IMR-90 (cell line): Measurements from ENCODE around the gene ZG16B. TPM values are rescaled to one million over a fixed set of nuclear protein-coding genes. Genes with fewer than 3 reads are reported as not detected.

ENCODE experiments used
- ATAC-seq: fragments of 200-7000 bp; cut with Tn5 transposase; 2 replicates; pipeline ENCODE4 v1.9.1; 2020; ENCODE audit warnings: low read depth, mild to moderate bottlenecking, moderate library complexity
- BruUV-seq: library from RNA; stranded (reverse); fragments of 400-500 nt; replicated peaks from 2 replicates; lab custom pipeline; 2021; lab: Mats Ljungman, UMichigan
- CTCF ChIA-PET: fragments of 300-600 bp; formaldehyde crosslinking; extraction: SDS; loops from one replicate; lab custom pipeline; 2021; ENCODE audit warnings: antibody characterized with exemption; lab: Yijun Ruan, JAX
- POLR2A ChIA-PET: fragments of 300-600 bp; sonication (Branson Sonifier 250); formaldehyde crosslinking; loops from one replicate; lab custom pipeline; 2022; ENCODE audit warnings: antibody characterized with exemption; ENCODE audit not compliant: unreplicated experiment; lab: Charles Lee
- DNase-seq: peaks from one replicate; pipeline ENCODE4 v3.0.0; 2013
- H2AFZ ChIP-seq: replicated peaks from 2 replicates; pipeline ENCODE3; 2013; ENCODE audit warnings: low read length, mild to moderate bottlenecking; ENCODE audit not compliant: poor library complexity
- H2AK5ac ChIP-seq: 2 replicates; pipeline ENCODE4 v1.6.1; 2013; ENCODE audit warnings: low read depth, low read length, inconsistent platforms
- H2AK9ac ChIP-seq: replicated peaks from 2 replicates; pipeline ENCODE3; 2013; ENCODE audit warnings: mild to moderate bottlenecking, low read depth, low read length, moderate library complexity; ENCODE audit not compliant: poor library complexity
- H2BK120ac ChIP-seq: 2 replicates; pipeline ENCODE4 v1.6.1; 2013; ENCODE audit warnings: low read depth, low read length, inconsistent platforms
- H2BK15ac ChIP-seq: 3 replicates; pipeline ENCODE4 v1.6.1; 2013; ENCODE audit warnings: low read depth, low read length, inconsistent platforms
- H2BK20ac ChIP-seq: 2 replicates; pipeline ENCODE4 v1.6.1; 2013; ENCODE audit warnings: low read depth, mild to moderate bottlenecking, inconsistent platforms, low read length, moderate library complexity
- H2BK5ac ChIP-seq: 2 replicates; pipeline ENCODE4 v1.6.1; 2013; ENCODE audit warnings: mild to moderate bottlenecking, low read depth, low read length, inconsistent platforms; ENCODE audit not compliant: poor library complexity, severe bottlenecking
- H3K14ac ChIP-seq: replicated peaks from 2 replicates; pipeline ENCODE4 v1.6.1; 2013; ENCODE audit warnings: low read depth, low read length, inconsistent platforms
- H3K18ac ChIP-seq: 2 replicates; pipeline ENCODE4 v1.6.1; 2013; ENCODE audit warnings: low read depth, low read length, control low read depth
- H3K23ac ChIP-seq: 2 replicates; pipeline ENCODE4 v1.6.1; 2013; ENCODE audit warnings: low read depth, low read length, inconsistent platforms
- H3K27ac ChIP-seq: 2 replicates; pipeline ENCODE4 v1.5.1; 2013; ENCODE audit warnings: mild to moderate bottlenecking, control low read depth, low read length; ENCODE audit not compliant: insufficient read depth
- H3K27me3 ChIP-seq: 2 replicates; pipeline ENCODE4 v1.6.1; 2013; ENCODE audit warnings: low read length; ENCODE audit not compliant: control insufficient read depth, insufficient read depth
- H3K36me3 ChIP-seq: 2 replicates; pipeline ENCODE4 v1.6.1; 2013; ENCODE audit warnings: low read length, mixed read lengths; ENCODE audit not compliant: control insufficient read depth, insufficient read depth
- H3K4ac ChIP-seq: 2 replicates; pipeline ENCODE4 v1.6.1; 2013; ENCODE audit warnings: low read depth, low read length, inconsistent platforms
- H3K4me1 ChIP-seq: 2 replicates; pipeline ENCODE4 v1.6.1; 2013; ENCODE audit warnings: low read length, mixed read lengths; ENCODE audit not compliant: control insufficient read depth, insufficient read depth
- H3K4me2 ChIP-seq: 2 replicates; pipeline ENCODE4 v1.6.1; 2013; ENCODE audit warnings: low read depth, mild to moderate bottlenecking, control low read depth, low read length, moderate library complexity
- H3K4me3 ChIP-seq: 2 replicates; pipeline ENCODE4 v1.5.1; 2013; ENCODE audit warnings: low read depth, mild to moderate bottlenecking, control low read depth, low read length, moderate library complexity; ENCODE audit not compliant: insufficient read depth
- H3K56ac ChIP-seq: 2 replicates; pipeline ENCODE4 v1.6.1; 2013; ENCODE audit warnings: low read length, inconsistent platforms; ENCODE audit not compliant: insufficient read depth; ENCODE audit errors: extremely low read depth
- H3K79me1 ChIP-seq, 2 experiments: 2 replicates each; pipeline ENCODE4 v1.6.1; 2013; ENCODE audit warnings: low read length in 2 of 2, inconsistent platforms in 1 of 2, low read depth in 1 of 2
- H3K9ac ChIP-seq: 2 replicates; pipeline ENCODE4 v1.6.1; 2013; ENCODE audit warnings: low read depth, low read length, control low read depth
- H3K9me1 ChIP-seq: 2 replicates; pipeline ENCODE4 v1.6.1; 2013; ENCODE audit warnings: low read length, inconsistent platforms; ENCODE audit not compliant: insufficient read depth
- H3K9me3 ChIP-seq: 2 replicates; pipeline ENCODE4 v1.6.1; 2013; ENCODE audit warnings: low read length; ENCODE audit not compliant: control insufficient read depth, insufficient read depth
- H4K20me1 ChIP-seq: 2 replicates; pipeline ENCODE4 v1.6.1; 2013; ENCODE audit warnings: low read length, inconsistent platforms; ENCODE audit not compliant: insufficient read depth
- H4K5ac ChIP-seq: 2 replicates; pipeline ENCODE4 v1.6.1; 2013; ENCODE audit warnings: mild to moderate bottlenecking, low read depth, low read length, control low read depth
- H4K8ac ChIP-seq, 2 experiments: 2 replicates each; pipeline ENCODE4 v1.6.1; 2013; ENCODE audit warnings: low read depth in 2 of 2, low read length in 2 of 2, control low read depth in 1 of 2, inconsistent platforms in 1 of 2
- H4K91ac ChIP-seq: 2 replicates; pipeline ENCODE4 v1.6.1; 2013; ENCODE audit warnings: low read depth, low read length, inconsistent platforms; ENCODE audit not compliant: insufficient read depth
- BHLHE40 ChIP-seq: fragments of 150-350 bp; IDR thresholded peaks from 2 replicates; pipeline ENCODE4 v1.6.1; 2016; ENCODE audit warnings: mild to moderate bottlenecking, low read depth, low read length
- CEBPB ChIP-seq: IDR thresholded peaks from 2 replicates; pipeline ENCODE4 v1.6.1; 2012; ENCODE audit warnings: low read depth, low read length, improper control_type of control experiment
- CHD1 ChIP-seq: IDR thresholded peaks from 2 replicates; pipeline ENCODE4 v1.6.1; 2012; ENCODE audit warnings: low read depth, low read length, improper control_type of control experiment
- ELK1 ChIP-seq: fragments of 150-350 bp; IDR thresholded peaks from 2 replicates; pipeline ENCODE4 v1.6.1; 2016; ENCODE audit warnings: low read depth, mild to moderate bottlenecking, low read length, moderate library complexity, borderline replicate concordance
- FOS ChIP-seq: fragments of 150-350 bp; IDR thresholded peaks from 2 replicates; pipeline ENCODE4 v1.6.1; 2016; ENCODE audit warnings: low read depth, low read length
- MAFK ChIP-seq: IDR thresholded peaks from 2 replicates; pipeline ENCODE4 v1.6.1; 2012; ENCODE audit warnings: low read depth, low read length, improper control_type of control experiment
- MAZ ChIP-seq: IDR thresholded peaks from 2 replicates; pipeline ENCODE4 v1.6.1; 2012; ENCODE audit warnings: low read depth, mild to moderate bottlenecking, low read length, improper control_type of control experiment, moderate library complexity, borderline replicate concordance
- MXI1 ChIP-seq: IDR thresholded peaks from 2 replicates; pipeline ENCODE4 v1.6.1; 2012; ENCODE audit warnings: low read depth, mild to moderate bottlenecking, low read length, moderate library complexity, borderline replicate concordance
- NFE2L2 ChIP-seq: fragments of 150-350 bp; IDR thresholded peaks from 2 replicates; pipeline ENCODE4 v1.6.1; 2016; ENCODE audit warnings: low read depth, mild to moderate bottlenecking, low read length
- POLR2A ChIP-seq: IDR thresholded peaks from 2 replicates; pipeline ENCODE4 v1.6.1; 2012; ENCODE audit warnings: mild to moderate bottlenecking, low read depth, low read length
- RAD21 ChIP-seq: IDR thresholded peaks from 2 replicates; pipeline ENCODE4 v1.6.1; 2012; ENCODE audit warnings: low read length, improper control_type of control experiment
- RCOR1 ChIP-seq: IDR thresholded peaks from 2 replicates; pipeline ENCODE4 v1.6.1; 2012; ENCODE audit warnings: mild to moderate bottlenecking, low read length, improper control_type of control experiment; ENCODE audit not compliant: insufficient replicate concordance
- RFX5 ChIP-seq: IDR thresholded peaks from 2 replicates; pipeline ENCODE4 v1.8.0; 2012; ENCODE audit warnings: low read depth, mild to moderate bottlenecking, low read length, moderate library complexity
- SMC3 ChIP-seq: fragments of 150-350 bp; IDR thresholded peaks from 2 replicates; pipeline ENCODE4 v1.6.1; 2016; ENCODE audit warnings: low read depth, mild to moderate bottlenecking, antibody characterized with exemption, low read length, moderate library complexity
- WGBS, 2 experiments: methylation state at CpG; one replicate each; pipeline versions ENCODE4 v1.1.5 to v1.1.7; 2013; ENCODE audit warnings: missing lambda C conversion rate in 2 of 2; ENCODE audit not compliant: insufficient read length in 1 of 2; ENCODE audit errors: extremely low coverage in 2 of 2; 5-methylcytosine and 5-hydroxymethylcytosine counted together
- dilution Hi-C: fragments of 300-500 bp; cut with HindIII; formaldehyde crosslinking; loops from one replicate; pipeline ENCODE4 v1.14.3; 2018; ENCODE audit warnings: low sequenced_read_pairs; ENCODE audit not compliant: unreplicated experiment
- in situ Hi-C: fragments of 300-500 bp; cut with MboI; formaldehyde crosslinking; loops from 3 replicates; pipeline ENCODE4 v1.14.3; 2019; ENCODE audit warnings: low sequenced_read_pairs, inconsistent platforms, mixed read lengths
- intact Hi-C: fragments of 100-400 bp; cut with micrococcal nuclease; formaldehyde crosslinking; loops from 2 replicates; pipeline ENCODE4 v1.10.0; 2022
- polyA plus RNA-seq, 3 experiments: library from polyadenylated mRNA; depleted of rRNA; stranded (reverse); fragments of >200 nt; gene quantifications; 2 replicates each; pipeline ENCODE4 v1.2.3, GENCODE V29; 2012; ENCODE audit warnings: low replicate concordance in 1 of 3
- total RNA-seq: library from RNA; depleted of rRNA; stranded (reverse); fragments of >200 nt; gene quantifications from 2 replicates; pipeline ENCODE4 v1.2.3, GENCODE V29; 2012
- TF ChIP-seq, protein P1 (sequence below): fragments of 150-350 bp; IDR thresholded peaks from 2 replicates; pipeline ENCODE4 v1.6.1; 2017; ENCODE audit warnings: mild to moderate bottlenecking, antibody characterized with exemption, low read length, low read depth
- TF ChIP-seq, protein P2 (sequence below): conservative IDR thresholded peaks from 2 replicates; pipeline ENCODE4 v1.5.1; 2012; ENCODE audit warnings: mild to moderate bottlenecking, low read depth, low read length, improper control_type of control experiment

Gene ZG16B
- total and polyA plus RNA-seq, 2 of the 4 experiments (the other 2 are of a cell fraction): 0.54 to 0.65 TPM

DNA sequence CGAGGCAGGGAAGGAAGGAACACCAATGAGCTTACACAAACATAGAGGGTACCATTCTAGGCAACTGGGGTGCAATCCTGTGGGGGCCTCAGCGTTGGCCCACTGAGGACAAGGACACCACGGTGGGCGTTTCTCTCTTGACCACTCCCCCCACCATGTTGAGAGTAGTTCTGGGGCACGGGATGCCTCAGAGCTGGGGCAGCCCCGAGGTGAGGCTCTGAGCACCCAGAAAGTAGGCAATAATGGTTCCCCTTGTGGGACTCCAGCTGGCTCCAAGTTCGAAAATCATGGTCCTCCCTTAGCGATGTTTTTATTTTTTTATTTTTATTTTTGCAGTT is 8.0 kb upstream of the ZG16B start:
- H2BK5ac ChIP-seq: no peak overlapping the region
- H3K56ac ChIP-seq: no peak overlapping the region
- no peaks in the 10 kb centered on the region for H4K20me1 ChIP-seq
- H4K91ac ChIP-seq: no peak overlapping the region
- no peaks in the 10 kb centered on the region for H3K4me1 ChIP-seq
- H3K14ac ChIP-seq: no peak overlapping the region
- ChIA-PET POLR2A (no interaction called here), CTCF (interaction anchor here (1.0 kb wide), 1 partner anchor 16 kb away, joined by 3 read pairs; no protein-coding TSS in a partner anchor)
- intact Hi-C loops (no loop called here), in situ Hi-C loops (no loop called here), dilution Hi-C loops (no loop called here)
- ATAC-seq (no peak), DNase-seq (no peak)
- no peak overlapping the region for H3K27ac ChIP-seq
- no peak overlapping the region for H4K8ac ChIP-seq
- no peak overlapping the region for H3K4me3 ChIP-seq
- 35% methylated on average over 2 of the region's 8 CpGs; no CpG with 5 or more reads in 1 of the 2 experiments for WGBS, 2 experiments
- no peaks in the 10 kb centered on the region for H3K36me3 ChIP-seq
- no TSS peak for BruUV-seq
- H3K27me3 ChIP-seq: peaks cover 56% of the 10 kb centered on the region
- H2BK20ac ChIP-seq: no peak overlapping the region
- no peaks in the 10 kb centered on the region for H3K79me1 ChIP-seq
- no peaks in the 10 kb centered on the region for H3K9me3 ChIP-seq
- H3K23ac ChIP-seq: no peak overlapping the region
- H3K9me1 ChIP-seq: no peaks in the 10 kb centered on the region
- H2BK120ac ChIP-seq: no peak overlapping the region
- TF ChIP-seq FOS (no peak), MAFK (no peak), RCOR1 (no peak), ELK1 (no peak), NFE2L2 (no peak), RFX5 (no peak), POLR2A (no peak), BHLHE40 (no peak), RAD21 (no peak), CEBPB (no peak), SMC3 (no peak), CHD1 (no peak), MAZ (no peak), MXI1 (no peak)
- TF ChIP-seq, protein P1, sequence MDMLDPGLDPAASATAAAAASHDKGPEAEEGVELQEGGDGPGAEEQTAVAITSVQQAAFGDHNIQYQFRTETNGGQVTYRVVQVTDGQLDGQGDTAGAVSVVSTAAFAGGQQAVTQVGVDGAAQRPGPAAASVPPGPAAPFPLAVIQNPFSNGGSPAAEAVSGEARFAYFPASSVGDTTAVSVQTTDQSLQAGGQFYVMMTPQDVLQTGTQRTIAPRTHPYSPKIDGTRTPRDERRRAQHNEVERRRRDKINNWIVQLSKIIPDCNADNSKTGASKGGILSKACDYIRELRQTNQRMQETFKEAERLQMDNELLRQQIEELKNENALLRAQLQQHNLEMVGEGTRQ: no peak
- TF ChIP-seq, protein P2, sequence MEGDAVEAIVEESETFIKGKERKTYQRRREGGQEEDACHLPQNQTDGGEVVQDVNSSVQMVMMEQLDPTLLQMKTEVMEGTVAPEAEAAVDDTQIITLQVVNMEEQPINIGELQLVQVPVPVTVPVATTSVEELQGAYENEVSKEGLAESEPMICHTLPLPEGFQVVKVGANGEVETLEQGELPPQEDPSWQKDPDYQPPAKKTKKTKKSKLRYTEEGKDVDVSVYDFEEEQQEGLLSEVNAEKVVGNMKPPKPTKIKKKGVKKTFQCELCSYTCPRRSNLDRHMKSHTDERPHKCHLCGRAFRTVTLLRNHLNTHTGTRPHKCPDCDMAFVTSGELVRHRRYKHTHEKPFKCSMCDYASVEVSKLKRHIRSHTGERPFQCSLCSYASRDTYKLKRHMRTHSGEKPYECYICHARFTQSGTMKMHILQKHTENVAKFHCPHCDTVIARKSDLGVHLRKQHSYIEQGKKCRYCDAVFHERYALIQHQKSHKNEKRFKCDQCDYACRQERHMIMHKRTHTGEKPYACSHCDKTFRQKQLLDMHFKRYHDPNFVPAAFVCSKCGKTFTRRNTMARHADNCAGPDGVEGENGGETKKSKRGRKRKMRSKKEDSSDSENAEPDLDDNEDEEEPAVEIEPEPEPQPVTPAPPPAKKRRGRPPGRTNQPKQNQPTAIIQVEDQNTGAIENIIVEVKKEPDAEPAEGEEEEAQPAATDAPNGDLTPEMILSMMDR: no peak
- H2AK9ac ChIP-seq: no peak overlapping the region
- no peak overlapping the region for H4K5ac ChIP-seq
- H2AK5ac ChIP-seq: no peak overlapping the region
- no peak overlapping the region for H3K18ac ChIP-seq
- no peak overlapping the region for H2AFZ ChIP-seq
- H3K9ac ChIP-seq: no peak overlapping the region
- no peak overlapping the region for H2BK15ac ChIP-seq
- H3K4ac ChIP-seq: no peak overlapping the region
- no peak overlapping the region for H3K4me2 ChIP-seq
